RWPE2 (cell line): ENCODE measurements around the gene GCSAM.

Source experiments
- ATAC-seq: fragments of 200-7000 bp; cut with Tn5 transposase; 3 replicates; pipeline ENCODE4 v1.9.1; 2021; ENCODE audit warnings: low read depth
- DNase-seq: peaks from one replicate; pipeline ENCODE4 v3.0.0-alpha.2; 2020; ENCODE audit warnings: low spot score
- H3K27ac ChIP-seq: fragments of 450-650 bp; 2 replicates; pipeline ENCODE4 v1.5.1; 2017; ENCODE audit warnings: mild to moderate bottlenecking; ENCODE audit not compliant: poor library complexity, severe bottlenecking
- H3K27me3 ChIP-seq: fragments of 250-450 bp; sonication (Bioruptor Pico); 2 replicates; pipeline ENCODE4 v1.5.1; 2021; ENCODE audit warnings: mild to moderate bottlenecking, moderate library complexity; ENCODE audit not compliant: insufficient read depth, poor library complexity, severe bottlenecking
- H3K36me3 ChIP-seq: fragments of 250-450 bp; sonication (Bioruptor Pico); 2 replicates; pipeline ENCODE4 v1.5.1; 2020; ENCODE audit warnings: low read depth, mild to moderate bottlenecking, moderate library complexity
- H3K4me1 ChIP-seq: fragments of 250-450 bp; sonication (Bioruptor Pico); 2 replicates; pipeline ENCODE4 v1.5.1; 2021; ENCODE audit warnings: mild to moderate bottlenecking, moderate library complexity; ENCODE audit not compliant: insufficient read depth, poor library complexity, severe bottlenecking
- H3K4me3 ChIP-seq: fragments of 250-450 bp; sonication (Bioruptor Pico); 2 replicates; pipeline ENCODE4 v1.5.1; 2021; ENCODE audit warnings: mild to moderate bottlenecking, moderate library complexity; ENCODE audit not compliant: severe bottlenecking
- H3K9me3 ChIP-seq: fragments of 250-450 bp; sonication (Bioruptor Pico); 2 replicates; pipeline ENCODE4 v1.5.1; 2021; ENCODE audit warnings: mild to moderate bottlenecking, moderate library complexity; ENCODE audit not compliant: severe bottlenecking
- TF ChIP-seq, protein P1 (sequence below): fragments of 450-650 bp; IDR thresholded peaks from one replicate; pipeline ENCODE4 v1.5.1; 2017; ENCODE audit warnings: mild to moderate bottlenecking, moderate library complexity; ENCODE audit not compliant: poor library complexity, severe bottlenecking

The GCSAM gene

DNA sequence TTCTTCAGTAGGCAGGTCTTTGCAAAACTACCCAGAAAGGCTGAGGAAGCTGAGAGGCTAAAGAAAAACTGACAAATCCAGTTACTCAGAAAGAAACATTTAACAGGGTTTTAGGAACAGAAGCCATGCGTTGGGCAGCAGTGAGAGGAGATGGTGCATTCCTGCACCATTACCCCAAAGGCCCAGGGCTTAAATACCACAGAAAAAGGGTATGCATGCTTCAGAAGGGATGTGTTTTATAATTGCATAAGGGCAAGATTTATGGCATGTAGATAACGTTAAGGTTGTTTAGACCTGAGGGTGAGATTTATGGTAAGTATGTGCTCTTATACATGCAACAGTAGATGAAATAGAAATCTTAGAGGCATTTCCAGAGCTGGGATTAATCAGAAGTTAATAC is 36.9 kb downstream of the GCSAM start:
- H3K4me3 ChIP-seq = no peak overlapping the region
- peak; percentile 13; the same call in 1 of the 3 replicates for ATAC-seq
- peaks cover 13% of the 10 kb centered on the region for H3K36me3 ChIP-seq
- DNase-seq = no peak
- TF ChIP-seq, protein P1, sequence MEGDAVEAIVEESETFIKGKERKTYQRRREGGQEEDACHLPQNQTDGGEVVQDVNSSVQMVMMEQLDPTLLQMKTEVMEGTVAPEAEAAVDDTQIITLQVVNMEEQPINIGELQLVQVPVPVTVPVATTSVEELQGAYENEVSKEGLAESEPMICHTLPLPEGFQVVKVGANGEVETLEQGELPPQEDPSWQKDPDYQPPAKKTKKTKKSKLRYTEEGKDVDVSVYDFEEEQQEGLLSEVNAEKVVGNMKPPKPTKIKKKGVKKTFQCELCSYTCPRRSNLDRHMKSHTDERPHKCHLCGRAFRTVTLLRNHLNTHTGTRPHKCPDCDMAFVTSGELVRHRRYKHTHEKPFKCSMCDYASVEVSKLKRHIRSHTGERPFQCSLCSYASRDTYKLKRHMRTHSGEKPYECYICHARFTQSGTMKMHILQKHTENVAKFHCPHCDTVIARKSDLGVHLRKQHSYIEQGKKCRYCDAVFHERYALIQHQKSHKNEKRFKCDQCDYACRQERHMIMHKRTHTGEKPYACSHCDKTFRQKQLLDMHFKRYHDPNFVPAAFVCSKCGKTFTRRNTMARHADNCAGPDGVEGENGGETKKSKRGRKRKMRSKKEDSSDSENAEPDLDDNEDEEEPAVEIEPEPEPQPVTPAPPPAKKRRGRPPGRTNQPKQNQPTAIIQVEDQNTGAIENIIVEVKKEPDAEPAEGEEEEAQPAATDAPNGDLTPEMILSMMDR = no peak
- peaks cover 20% of the 10 kb centered on the region for H3K4me1 ChIP-seq
- H3K27ac ChIP-seq = peak overlapping the region; percentile 45
- no peaks in the 10 kb centered on the region for H3K9me3 ChIP-seq
- H3K27me3 ChIP-seq = no peaks in the 10 kb centered on the region

DNA sequence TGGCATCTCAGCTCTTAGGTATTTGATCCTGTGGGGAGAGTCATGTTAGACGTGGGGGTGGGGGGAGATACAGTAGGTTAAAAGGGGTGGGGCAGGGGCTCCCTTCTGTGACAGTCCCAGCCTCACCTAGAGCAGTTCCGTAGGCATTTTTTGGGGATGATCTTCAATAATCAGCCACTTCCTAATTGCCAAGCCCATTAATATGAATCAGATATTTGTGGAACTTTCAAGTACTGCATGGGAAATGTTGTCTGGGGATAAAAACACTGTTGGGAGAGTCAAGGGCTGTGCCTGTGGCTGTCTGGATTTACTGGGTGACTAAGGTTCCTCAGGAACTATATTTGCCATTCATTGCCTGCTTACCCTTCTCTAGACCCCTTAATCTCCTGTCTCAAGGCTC is 37.3 kb downstream of the GCSAM start:
- Histone ChIP-seq H3K9me3 (no peaks in the 10 kb centered on the region), H3K27ac (peak overlapping the region; percentile 45), H3K4me1 (peaks cover 16% of the 10 kb centered on the region), H3K36me3 (peaks cover 13% of the 10 kb centered on the region), H3K27me3 (no peaks in the 10 kb centered on the region), H3K4me3 (no peak overlapping the region)
- no peak for ATAC-seq
- TF ChIP-seq, protein P1 = no peak
- DNase-seq = no peak

DNA sequence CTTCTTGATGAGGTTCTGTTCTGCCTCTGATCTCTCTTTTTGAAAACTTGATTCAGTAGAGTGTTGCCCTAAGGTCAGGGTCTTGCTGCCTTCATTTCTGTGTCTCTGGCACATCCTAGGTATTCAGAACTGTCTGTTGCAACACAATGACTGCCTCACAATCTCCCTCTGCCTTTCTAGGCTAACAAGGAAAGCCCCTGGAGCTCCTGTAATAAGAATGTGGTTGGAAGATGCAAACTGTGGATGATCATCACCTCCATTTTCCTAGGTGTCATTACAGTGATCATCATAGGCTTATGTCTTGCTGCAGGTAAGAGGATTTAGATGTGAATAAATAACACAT is 39.9 kb downstream of the GCSAM start:
- ATAC-seq = no peak
- no peak for DNase-seq
- TF ChIP-seq, protein P1 = no peak
- peaks cover 13% of the 10 kb centered on the region for H3K36me3 ChIP-seq
- H3K4me3 ChIP-seq = no peak overlapping the region
- no peaks in the 10 kb centered on the region for H3K27me3 ChIP-seq
- H3K27ac ChIP-seq = no peak overlapping the region
- peaks cover 20% of the 10 kb centered on the region for H3K4me1 ChIP-seq
- H3K9me3 ChIP-seq = no peaks in the 10 kb centered on the region

DNA sequence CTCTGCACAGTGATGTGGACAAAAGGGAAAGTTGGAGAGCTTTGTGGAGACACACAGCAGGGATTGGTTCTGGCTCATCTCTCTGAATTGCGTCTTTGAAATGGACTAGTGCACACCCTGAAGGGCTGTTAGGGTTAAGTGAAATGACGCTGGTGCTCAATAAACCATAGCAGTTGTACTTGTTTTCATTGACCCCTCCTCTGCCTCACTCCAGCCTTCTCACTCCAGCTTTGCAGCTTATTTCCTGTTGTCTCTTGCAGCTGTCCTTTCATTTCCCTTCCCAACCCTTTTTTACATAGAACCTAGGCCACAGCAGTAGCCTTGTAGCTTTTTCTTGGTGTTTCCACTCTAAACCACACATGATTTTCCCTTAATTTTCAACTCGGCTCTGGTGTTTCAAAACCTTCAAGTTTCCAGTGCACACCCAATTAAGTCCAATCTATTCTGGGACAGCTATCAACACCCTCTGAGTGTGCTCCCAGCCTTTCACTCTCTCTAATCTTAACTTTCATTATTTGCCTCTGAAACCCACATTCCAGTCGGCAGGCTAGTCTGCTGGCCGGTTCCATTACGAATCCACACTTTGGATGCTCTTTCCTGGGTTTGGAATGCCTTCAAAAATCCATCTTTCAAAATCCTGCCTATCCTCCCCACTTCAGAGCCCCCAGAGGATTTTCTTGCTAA is 40.4 kb downstream of the GCSAM start:
- TF ChIP-seq, protein P1 = no peak
- Histone ChIP-seq H3K36me3 (peaks cover 13% of the 10 kb centered on the region), H3K9me3 (no peaks in the 10 kb centered on the region), H3K27ac (no peak overlapping the region), H3K4me3 (no peak overlapping the region), H3K27me3 (no peaks in the 10 kb centered on the region), H3K4me1 (peaks cover 21% of the 10 kb centered on the region)
- DNase-seq = no peak
- ATAC-seq = no peak

DNA sequence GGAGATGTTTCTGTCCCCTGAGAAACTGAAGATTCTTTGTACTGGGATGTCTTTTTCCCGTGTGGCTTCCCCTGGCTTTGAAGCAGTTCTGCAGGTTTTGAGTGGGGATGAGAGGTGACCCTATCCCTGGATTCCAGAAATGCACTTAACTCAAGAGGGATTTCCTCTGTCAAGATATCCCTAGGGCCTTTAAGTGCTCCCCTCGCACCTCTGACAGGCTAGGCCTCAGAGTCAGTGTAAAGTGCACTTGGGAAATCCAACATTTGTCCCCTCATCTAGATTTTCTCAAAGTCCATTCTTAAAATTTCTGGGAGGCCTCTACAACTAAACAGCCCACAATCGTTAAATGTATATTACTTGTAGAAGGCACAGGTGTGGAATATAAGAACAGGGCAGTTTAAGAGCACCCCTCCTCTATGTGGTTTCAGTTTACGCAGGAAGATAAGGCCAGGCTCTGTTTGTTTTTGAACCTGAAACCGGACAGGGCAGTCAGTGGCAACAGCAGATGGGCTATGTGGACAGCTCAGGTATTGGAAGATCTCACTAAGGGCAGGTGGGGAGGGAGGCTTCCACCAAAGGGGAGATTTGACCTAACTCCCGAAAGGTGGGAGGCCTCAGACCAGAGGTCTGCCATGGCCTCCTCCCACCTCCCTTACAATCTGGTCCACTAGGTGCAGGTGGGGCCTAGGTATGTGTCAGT is 42.0 kb downstream of the GCSAM start:
- TF ChIP-seq, protein P1 = no peak
- H3K36me3 ChIP-seq = peaks cover 13% of the 10 kb centered on the region
- no peak overlapping the region for H3K4me3 ChIP-seq
- H3K9me3 ChIP-seq = no peaks in the 10 kb centered on the region
- DNase-seq = no peak
- peaks cover 17% of the 10 kb centered on the region for H3K4me1 ChIP-seq
- no peak overlapping the region for H3K27ac ChIP-seq
- no peaks in the 10 kb centered on the region for H3K27me3 ChIP-seq
- no peak for ATAC-seq
